Hematopoietic multipotent progenitor cell treated with erythropoietin and hydrocortisone succinate and interleukin-3 and kit ligand, for 8 days (in vitro differentiated cells): ENCODE data around the gene MRC2.
"Not testable (repeated sequence)": the region's sequence is repeated elsewhere in the genome, so short reads cannot be mapped to it uniquely, and the experiment has no call there.

ENCODE experiments used
- DNase-seq: peaks from one replicate; pipeline ENCODE4 v3.0.0-alpha.2; 2015

Gene MRC2, protein sequence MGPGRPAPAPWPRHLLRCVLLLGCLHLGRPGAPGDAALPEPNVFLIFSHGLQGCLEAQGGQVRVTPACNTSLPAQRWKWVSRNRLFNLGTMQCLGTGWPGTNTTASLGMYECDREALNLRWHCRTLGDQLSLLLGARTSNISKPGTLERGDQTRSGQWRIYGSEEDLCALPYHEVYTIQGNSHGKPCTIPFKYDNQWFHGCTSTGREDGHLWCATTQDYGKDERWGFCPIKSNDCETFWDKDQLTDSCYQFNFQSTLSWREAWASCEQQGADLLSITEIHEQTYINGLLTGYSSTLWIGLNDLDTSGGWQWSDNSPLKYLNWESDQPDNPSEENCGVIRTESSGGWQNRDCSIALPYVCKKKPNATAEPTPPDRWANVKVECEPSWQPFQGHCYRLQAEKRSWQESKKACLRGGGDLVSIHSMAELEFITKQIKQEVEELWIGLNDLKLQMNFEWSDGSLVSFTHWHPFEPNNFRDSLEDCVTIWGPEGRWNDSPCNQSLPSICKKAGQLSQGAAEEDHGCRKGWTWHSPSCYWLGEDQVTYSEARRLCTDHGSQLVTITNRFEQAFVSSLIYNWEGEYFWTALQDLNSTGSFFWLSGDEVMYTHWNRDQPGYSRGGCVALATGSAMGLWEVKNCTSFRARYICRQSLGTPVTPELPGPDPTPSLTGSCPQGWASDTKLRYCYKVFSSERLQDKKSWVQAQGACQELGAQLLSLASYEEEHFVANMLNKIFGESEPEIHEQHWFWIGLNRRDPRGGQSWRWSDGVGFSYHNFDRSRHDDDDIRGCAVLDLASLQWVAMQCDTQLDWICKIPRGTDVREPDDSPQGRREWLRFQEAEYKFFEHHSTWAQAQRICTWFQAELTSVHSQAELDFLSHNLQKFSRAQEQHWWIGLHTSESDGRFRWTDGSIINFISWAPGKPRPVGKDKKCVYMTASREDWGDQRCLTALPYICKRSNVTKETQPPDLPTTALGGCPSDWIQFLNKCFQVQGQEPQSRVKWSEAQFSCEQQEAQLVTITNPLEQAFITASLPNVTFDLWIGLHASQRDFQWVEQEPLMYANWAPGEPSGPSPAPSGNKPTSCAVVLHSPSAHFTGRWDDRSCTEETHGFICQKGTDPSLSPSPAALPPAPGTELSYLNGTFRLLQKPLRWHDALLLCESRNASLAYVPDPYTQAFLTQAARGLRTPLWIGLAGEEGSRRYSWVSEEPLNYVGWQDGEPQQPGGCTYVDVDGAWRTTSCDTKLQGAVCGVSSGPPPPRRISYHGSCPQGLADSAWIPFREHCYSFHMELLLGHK (N-terminal part only)

DNA sequence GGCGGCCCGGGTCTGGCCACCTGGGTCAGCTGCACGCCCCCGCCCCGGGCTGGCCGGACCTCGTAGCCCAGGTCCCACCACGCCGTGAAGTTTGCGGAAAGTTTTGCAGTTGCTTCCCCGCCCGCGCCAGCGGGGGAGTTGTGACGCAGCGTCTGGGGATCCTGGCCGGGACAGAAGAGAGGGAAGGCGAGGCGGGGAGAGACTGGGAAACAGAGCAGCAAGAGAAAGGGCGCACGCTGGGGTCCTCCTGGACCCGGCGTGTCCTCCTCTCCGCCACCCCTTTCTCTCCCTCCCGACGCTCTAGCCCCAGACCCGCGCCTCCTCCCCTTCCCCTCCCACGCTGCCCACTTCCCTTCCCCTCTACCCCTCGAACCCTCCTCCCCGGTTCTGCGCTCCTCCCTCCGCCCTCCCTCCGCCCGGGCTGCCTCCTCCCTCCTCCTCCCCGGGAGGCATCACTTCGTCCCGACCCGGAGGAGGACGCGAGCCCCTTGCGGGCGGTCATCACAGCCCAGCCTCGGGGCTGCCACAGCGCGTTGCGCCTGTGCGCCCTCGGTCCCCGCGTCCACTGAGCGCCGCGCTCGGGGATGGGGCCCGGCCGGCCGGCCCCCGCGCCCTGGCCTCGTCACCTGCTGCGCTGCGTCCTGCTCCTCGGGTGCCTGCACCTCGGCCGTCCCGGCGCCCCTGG lies at the start of gene MRC2:
Gene MRC2, plus strand, starts transcription at position 452 of the 685 bp plus-strand sequence. Its CDS starts 133 bp downstream, at position 585.
- DNase-seq = no peak

DNA sequence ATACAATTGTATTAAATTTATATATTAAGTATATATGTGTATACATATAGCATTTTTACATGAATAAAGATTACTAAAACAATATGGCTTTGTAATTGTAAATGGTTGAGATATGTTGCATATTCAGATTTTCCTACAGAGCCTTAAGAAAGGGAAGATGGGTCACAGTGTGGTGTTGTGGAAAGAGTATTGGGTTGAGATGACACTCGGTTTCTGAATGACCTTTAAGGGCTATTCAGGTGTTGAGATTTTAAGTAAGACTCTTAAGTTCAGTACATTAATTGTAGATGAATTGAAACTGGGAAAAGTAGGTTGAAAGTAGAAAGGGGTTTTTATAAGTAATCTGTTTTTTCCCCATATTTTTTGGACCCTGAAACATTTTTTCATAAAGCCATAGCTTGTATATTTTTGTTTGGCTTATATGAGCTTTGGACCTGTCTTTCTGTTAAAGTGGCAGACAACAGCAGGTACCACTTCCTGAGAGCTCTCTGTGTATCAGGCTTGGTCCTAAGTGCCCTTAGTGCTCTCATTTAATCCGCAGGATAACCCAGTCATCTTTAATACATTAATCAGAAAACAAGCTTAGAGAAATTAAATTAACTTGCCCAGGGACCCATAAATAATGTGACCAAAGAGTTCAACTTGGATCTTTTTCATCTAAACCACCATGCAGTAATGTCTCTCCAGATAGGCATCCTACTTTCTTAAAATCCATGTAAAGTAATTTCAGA lies 48.5 kb upstream of the MRC2 start:
- DNase-seq = no peak

DNA sequence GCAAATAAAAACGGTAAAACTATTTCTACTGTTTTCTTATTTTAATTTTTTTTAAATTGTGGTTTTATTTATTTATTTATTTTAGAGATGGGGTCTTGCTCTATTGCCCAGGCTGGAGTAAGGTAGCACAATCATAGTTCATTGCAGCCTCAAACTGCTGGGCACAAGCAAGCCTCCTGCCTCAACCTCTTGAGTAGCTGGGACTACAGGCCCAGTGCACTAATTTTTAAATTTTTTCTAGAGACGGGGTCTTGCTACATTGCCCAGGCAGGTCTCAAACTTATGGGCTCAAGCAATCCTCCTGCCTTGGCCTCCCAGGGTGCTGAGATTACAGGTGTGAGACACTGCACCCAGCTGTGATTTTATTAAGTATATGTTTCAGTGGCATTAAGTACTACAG lies 46.5 kb upstream of the MRC2 start:
- no peak for DNase-seq

DNA sequence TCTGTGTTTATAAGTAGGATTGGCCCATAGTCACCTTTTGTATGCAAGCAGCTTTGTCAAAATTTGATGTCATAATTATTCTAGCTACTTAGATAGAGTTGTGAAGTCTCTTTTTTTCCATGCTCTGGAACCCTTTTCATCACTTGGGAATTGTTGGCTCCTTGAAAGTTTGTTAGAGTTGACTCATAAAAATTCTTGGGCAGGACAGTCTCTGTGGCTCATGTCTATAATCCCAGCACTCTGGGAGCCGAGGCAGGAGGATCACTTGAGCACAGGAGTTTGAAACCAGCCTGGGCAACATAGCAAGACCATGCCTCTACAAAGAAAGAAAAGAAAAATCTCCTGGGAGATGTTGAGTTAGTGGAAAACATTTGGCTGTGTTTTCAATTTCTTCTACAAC lies 45.7 kb upstream of the MRC2 start:
- no peak for DNase-seq

DNA sequence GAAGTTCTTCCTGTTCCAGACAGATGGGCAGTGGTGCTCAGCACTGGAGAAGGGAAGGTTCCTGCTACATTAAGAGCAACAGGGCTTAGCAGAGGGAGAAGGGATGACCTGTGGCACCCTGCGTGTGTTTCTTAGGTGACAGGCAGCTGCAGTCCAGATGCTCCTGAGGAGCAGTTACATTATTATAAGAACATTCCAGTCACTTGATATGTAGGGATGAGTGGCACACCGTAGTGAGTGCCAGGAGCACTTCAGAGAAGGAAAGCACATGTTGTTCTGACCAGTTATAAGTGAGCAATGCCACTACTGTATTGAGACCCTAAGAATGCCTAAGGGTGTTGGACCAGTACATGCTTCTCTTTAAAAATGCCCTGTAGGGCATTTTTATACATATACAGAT lies 39.9 kb upstream of the MRC2 start:
- DNase-seq = no peak

DNA sequence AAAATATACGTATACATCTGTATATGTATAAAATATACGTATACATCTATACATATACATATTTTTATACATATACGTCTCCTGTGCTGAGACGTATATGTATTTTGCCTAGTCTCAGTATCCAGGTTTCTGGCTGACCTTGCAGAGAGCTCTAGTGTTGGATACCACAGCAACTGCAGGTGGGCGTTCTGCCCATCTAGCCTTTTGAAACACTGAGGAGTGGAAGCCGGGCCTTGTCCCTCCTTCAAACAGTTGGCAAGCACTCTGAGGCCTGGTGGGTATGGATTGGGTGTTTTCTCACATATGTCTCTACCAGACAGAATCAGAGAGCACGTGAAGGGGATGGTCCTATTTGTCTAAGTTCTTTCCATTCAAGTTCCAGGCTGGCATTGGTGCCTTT lies 39.4 kb upstream of the MRC2 start:
- DNase-seq = no peak

DNA sequence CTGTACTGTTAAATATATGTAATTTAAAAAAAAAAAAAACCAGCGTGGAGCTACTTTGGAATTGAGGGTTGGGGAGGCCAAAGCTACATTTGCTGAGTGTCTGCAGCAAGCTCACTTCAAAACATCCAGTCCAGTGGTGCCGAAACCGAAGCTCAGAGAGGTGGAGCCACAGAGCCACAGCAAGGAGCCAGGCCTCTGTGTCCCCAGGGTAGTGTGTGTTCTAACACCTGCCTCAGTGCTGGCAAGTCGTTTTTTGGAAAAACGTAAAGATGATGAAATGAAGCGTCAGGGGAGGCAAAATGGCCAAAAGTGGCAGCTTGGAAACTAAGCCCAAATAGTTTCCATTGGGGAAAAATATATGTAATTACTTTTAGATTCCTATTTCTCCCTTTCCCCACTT lies 36.1 kb upstream of the MRC2 start:
- no peak for DNase-seq

DNA sequence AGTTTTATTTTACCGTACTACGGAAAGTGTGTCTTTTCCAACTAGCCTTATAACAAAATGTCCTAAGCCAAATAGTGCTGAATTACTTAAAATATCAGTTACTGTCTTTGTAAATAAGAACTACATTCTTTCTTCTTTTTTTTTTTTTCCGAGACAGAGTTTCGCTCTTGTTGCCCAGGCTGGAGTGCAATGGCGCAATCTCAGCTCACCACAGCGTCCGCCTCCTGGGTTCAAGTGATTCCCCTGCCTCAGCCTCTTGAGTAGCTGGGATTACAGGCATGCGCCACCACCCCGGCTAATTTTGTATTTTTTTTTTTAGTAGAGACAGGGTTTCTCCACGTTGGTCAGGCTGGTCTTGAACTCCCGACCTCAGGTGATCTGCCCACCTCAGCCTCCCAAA lies 35.6 kb upstream of the MRC2 start:
- DNase-seq = not testable (repeated sequence)

DNA sequence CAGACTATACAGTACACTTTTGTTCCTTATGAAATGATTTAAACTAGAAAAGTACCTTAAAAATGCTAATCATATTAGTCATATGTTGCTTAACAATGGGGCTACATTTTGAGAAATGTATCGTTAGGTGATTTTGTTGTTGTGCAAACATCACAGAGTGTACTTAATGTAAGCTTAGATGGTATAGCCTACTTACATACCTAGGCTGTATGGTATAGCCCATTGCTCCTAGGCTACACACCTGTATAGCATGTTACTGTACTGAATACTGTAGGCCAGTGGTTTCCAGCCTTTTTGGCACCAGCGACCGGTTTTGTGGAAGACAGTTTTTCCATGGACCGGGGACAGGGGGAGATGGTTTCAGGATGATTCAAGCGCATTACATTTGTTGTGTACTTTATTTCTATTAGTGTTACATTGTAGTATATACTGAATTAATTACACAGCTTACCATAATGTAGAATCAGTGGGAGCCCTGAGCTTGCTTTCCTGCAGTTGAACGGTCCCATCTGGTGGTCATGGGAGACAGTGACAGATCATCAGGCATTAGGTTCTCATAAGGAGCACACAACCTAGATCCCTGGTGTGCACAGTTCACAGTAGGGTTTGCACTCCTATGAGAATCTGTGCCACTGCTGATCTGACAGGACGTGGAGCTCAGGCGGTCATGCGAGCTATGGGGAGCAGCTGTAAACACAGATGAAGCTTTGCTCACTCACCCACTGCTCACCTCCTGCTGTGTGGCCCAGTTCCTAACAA lies 35.0 kb upstream of the MRC2 start:
- DNase-seq = no peak

DNA sequence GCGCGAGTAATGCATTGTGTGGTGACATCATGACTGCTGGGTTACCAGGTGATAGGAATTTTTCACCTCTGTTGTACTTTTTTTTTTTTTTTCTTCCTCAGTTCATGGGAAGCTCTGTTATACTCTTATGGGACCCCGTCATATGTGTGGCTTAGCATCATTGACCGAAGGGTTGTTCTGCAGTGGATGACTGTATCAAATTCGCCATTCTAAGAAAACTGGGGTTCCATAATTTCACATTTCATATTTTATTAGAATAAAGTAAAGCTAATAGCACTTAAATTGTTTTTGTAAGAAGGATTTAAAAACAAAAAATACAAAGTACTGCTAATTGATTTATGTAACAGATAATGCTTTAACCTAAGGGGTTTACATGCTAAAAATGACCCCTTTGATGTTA lies 32.0 kb upstream of the MRC2 start:
- DNase-seq = no peak

DNA sequence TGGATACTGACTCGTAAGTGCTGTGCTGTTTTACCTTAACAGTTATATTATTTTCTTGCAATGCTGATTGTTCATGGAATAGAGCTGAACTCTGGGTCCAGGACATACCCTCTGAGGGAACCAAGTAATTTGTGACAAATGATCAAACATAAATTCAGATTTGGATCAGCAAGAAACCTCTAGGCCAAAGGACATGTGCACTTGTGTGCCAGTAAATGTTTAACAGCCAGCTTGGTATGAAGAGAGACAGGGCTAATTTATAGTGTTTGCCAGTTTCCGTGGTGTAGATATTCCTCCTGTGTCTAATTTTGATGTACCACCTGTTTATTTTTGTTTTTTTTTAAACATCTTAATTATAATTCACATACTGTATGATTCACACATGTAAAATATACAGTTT lies 30.8 kb upstream of the MRC2 start:
- DNase-seq = no peak

DNA sequence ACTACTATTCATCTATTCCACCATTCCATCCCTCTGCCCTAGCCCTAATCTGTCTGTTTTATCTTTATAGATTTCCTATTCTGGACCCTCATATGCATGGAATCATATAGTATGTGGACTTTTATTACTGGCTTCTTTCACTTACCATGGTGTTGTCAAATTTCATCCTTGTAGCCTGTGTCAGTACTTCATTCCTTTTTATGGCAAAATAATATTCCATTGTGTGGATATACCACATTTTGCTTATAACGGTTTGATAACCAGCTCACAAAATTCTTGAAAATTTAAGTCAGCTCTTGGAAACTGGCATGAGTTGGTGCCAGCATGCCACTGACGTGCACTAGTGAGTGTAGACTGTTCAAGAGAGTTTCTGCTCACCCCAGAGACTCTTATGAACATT lies 30.3 kb upstream of the MRC2 start:
- no peak for DNase-seq

DNA sequence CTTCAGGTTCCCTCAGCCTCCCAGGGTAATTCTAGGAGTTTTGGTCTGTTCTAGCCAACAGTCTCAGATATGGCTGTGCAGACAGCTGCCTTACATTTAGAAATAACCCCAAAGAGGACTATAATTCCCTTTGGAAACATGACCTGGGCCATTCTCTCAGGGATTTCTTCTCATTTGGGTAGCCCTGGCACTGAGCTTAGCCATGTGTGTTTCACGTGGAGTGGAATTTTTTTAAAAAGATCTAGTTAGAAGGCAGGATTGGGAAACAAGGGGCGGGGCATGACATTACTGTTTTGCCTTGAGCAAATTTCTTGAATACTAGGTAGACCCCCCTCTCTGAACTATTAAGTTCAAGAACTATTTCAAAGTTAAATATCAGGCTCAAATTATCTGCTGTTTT lies 29.6 kb upstream of the MRC2 start:
- DNase-seq = no peak

DNA sequence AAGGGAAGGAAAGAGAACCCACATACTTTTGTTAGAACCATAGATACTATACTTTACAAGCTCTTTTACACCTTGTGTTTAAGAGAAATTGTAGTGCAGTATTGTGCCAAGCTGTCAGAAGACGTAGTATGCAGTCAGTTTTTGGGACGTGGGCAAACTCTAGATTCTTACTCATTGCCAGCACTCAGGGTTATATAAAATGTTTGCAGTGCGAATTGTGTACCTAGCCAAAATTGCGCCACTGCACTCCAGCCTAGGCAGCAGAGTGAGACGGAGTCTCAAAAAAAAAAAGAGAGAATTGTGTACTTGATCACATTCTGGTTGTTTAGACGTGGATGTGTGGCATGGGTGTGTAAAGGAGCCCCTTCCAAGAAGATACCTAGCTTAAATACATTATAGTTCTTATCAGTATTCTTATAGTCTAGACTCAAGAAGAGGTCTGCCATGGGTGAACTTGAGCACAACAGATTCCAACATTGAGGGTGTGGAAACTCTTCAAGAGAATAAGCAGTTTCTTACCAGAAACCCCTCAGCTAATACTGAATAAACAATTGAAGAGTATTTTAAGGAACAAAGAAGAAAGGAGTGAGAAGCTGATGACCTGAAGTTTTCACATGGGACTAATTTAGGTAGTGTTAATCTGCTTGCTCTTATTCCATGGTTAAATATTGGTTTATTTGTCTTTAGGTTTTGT lies 27.4 kb upstream of the MRC2 start:
- no peak for DNase-seq

DNA sequence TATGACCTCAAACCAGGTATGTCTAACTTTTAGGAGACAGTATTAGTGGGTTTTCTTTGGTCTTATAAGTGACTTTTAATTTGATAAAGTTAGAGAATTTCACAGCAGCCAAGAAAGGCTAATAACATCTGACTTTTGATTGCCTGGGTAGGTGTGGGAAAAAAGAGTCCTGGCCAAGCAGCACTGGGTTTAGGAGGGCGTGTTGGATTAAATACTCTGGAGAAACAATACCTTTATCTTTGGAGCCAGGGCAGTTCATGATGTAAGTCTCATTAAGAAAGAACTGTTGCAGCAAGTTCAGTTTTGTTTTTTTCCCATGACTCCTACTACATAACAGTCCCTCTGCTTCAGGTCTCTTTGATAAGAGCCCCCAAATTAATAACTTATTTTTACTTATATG lies 26.7 kb upstream of the MRC2 start:
- DNase-seq = no peak

DNA sequence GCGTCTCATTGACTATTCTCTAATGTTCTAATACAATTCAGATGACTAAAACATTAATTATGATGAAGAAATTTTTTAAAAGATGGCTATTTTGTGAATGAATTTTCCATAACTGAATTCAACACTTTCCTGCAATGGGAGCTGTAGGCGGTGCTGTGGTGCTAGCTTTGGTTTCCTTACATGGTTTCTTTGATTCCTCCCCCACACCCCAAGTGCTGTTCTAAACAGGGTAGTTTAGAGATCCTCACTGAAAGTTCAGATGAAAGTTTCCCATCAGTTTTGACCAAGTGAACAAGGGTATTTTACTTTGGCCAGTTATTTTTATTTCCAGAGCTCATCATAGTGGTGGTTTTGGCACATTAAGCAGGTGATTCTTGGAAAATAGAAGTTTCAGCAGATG lies 26.0 kb upstream of the MRC2 start:
- DNase-seq = no peak

DNA sequence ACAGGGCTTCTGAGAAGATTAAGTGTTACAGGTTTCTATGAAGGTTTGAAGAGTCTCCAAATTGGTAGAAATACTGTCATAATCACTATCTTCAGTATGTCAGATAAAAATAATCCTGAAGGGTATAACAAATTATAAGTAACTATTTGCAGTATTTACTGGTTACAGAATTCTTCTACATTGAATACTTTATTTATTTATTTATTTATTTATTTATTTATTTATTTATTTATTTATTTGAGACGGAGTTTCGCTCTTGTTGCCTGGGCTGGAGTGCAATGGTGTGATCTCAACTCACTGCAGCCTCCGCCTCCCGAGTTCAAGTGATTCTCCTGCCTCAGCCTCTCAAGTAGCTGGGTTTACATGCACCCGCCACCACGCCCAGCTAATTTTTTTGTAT lies 23.7 kb upstream of the MRC2 start:
- DNase-seq = not testable (repeated sequence)

DNA sequence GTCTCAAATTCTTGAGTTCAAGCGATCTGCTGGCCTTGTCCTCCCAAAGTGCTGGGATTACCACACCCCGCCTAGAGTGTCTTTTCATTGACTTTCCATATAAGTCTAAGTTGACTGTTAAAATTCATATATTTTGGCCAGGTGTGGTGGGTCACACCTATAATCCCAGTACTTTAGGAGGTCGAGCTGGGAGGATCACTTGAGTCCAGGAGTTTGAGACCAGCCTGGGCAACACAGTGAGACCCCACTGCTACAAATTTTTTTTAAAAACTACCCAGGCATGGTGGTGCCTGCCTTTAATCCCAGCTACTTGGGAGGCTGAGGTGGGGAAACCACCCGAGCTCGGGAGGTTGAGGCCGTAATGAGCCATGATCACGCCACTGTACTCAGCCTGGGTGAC lies 21.9 kb upstream of the MRC2 start:
- no peak for DNase-seq

DNA sequence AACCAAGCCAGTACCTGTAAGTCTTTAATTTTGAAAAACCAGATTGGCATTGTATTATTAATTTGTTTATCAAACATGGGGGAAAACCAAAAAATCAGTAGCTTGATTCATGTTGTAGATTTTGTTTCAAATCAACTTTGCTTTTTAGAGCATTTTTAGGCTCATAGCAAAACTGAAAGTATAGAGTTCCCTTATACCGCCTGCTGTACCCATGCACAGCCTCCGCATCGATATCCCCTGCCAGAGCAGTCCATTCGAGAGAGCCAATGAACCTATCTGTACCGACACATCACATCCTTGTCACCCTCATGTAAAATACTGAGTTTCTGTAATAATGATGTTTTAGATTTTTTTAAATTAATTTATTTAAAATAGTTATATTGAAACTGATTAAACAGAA lies 16.2 kb upstream of the MRC2 start:
- DNase-seq = no peak

DNA sequence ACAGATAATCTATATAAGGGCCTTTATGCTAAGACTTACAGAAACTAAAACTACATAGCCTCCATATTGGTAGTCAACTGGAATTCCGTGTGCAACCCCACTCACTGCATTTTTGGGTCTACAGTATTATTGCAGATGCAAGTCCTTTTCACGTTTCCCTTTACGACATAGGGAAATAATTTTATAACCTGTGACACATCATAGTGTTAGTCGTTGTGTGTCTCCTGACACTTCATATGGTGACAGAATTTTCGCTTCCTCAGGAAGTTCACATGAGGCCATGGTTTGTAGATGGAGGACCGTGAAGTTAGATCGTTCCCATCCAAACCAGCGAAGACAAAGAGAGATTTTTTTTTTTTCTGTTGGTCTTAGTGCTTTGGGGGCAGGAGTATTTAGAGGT lies 15.7 kb upstream of the MRC2 start:
- no peak for DNase-seq

DNA sequence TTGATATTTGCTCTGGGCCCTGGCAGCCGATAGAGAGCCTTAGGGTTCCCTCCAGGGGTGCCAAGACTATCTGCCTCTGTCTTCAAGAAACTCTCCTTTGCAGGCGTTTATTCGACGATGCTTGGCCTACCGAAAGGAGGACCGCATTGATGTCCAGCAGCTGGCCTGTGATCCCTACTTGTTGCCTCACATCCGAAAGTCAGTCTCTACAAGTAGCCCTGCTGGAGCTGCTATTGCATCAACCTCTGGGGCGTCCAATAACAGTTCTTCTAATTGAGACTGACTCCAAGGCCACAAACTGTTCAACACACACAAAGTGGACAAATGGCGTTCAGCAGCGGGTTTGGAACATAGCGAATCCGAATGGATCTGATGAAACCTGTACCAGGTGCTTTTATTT lies 15.2 kb upstream of the MRC2 start:
- DNase-seq = not testable (repeated sequence)
